H1 (cell line): ENCODE data around the gene CALM1. TPM values are rescaled to one million over a fixed set of nuclear protein-coding genes. Genes with fewer than 3 reads are reported as not detected.

Experiments
- CTCF ChIA-PET: fragments of 300-600 bp; sonication (Branson Sonifier 250); formaldehyde crosslinking; loops from one replicate; lab custom pipeline; 2021; ENCODE audit not compliant: partially characterized antibody; lab: Charles Lee
- POLR2A ChIA-PET: fragments of 300-600 bp; sonication (Branson Sonifier 250); formaldehyde crosslinking; loops from one replicate; lab custom pipeline; 2021; ENCODE audit warnings: inconsistent platforms; ENCODE audit not compliant: partially characterized antibody; lab: Charles Lee
- DNase-seq, 2 experiments: peaks; one replicate each; pipeline versions ENCODE4 v3.0.0 to v3.0.0-alpha.2; 2010 to 2022; ENCODE audit warnings: low spot score in 2 of 2, low read depth in 1 of 2, mixed read lengths in 1 of 2
- FAIRE-seq: peaks from 2 replicates; lab custom pipeline; 2011; peaks lifted over from hg19 to GRCh38; lab: Jason Lieb, UNC
- H2AFZ ChIP-seq: 2 replicates; pipeline ENCODE4 v1.8.1; 2012; ENCODE audit warnings: low read length, inconsistent platforms
- H2AK5ac ChIP-seq: 2 replicates; pipeline ENCODE4 v1.6.1; 2013; ENCODE audit warnings: low read depth, low read length
- H2BK120ac ChIP-seq: replicated peaks from 2 replicates; pipeline ENCODE3; 2013; ENCODE audit warnings: low read depth, low read length, inconsistent platforms
- H2BK12ac ChIP-seq: 2 replicates; pipeline ENCODE4 v1.6.1; 2013; ENCODE audit warnings: low read depth, low read length
- H2BK15ac ChIP-seq: 2 replicates; pipeline ENCODE4 v1.6.1; 2013; ENCODE audit warnings: low read length
- H2BK20ac ChIP-seq: 2 replicates; pipeline ENCODE4 v1.6.1; 2013; ENCODE audit warnings: low read length
- H2BK5ac ChIP-seq: 2 replicates; pipeline ENCODE4 v1.6.1; 2013; ENCODE audit warnings: low read depth, low read length
- H3K14ac ChIP-seq: 2 replicates; pipeline ENCODE4 v1.6.1; 2013; ENCODE audit warnings: inconsistent platforms; ENCODE audit not compliant: insufficient read length
- H3K18ac ChIP-seq: 2 replicates; pipeline ENCODE4 v1.6.1; 2013; ENCODE audit warnings: low read length; ENCODE audit errors: extremely low read depth
- H3K23ac ChIP-seq: 2 replicates; pipeline ENCODE4 v1.6.1; 2013; ENCODE audit warnings: inconsistent platforms; ENCODE audit not compliant: insufficient read length
- H3K23me2 ChIP-seq: 2 replicates; pipeline ENCODE4 v1.6.1; 2013; ENCODE audit warnings: low read depth, low read length
- H3K27ac ChIP-seq: 2 replicates; pipeline ENCODE4 v1.6.1; 2011; ENCODE audit warnings: low read depth, low read length, inconsistent platforms
- H3K27me3 ChIP-seq, 4 experiments: replicated peaks in 1 of 4; 1 replicate in 1 of 4; 2 replicates in 3 of 4; pipeline versions ENCODE4 v1.6.1 to v1.8.1; 2011 to 2013; ENCODE audit warnings: low read length in 3 of 4, mild to moderate bottlenecking in 3 of 4, inconsistent platforms in 2 of 4, mixed read lengths in 2 of 4, moderate library complexity in 1 of 4; ENCODE audit not compliant: control insufficient read depth in 3 of 4, insufficient read depth in 3 of 4; ENCODE audit errors: extremely low read depth in 1 of 4
- H3K36me3 ChIP-seq, 4 experiments: 2 replicates each; pipeline versions ENCODE4 v1.6.1 to v1.8.1; 2011 to 2013; ENCODE audit warnings: mild to moderate bottlenecking in 4 of 4, low read length in 3 of 4, moderate library complexity in 2 of 4, control low read depth in 1 of 4, inconsistent platforms in 1 of 4; ENCODE audit not compliant: insufficient read depth in 4 of 4, control insufficient read depth in 2 of 4
- H3K4ac ChIP-seq: replicated peaks from 2 replicates; pipeline ENCODE3; 2013; ENCODE audit warnings: low read length, low read depth, mixed read lengths, inconsistent platforms; ENCODE audit not compliant: insufficient read length
- H3K4me1 ChIP-seq, 4 experiments: replicated peaks in 1 of 4; 1 replicate in 1 of 4; 2 replicates in 3 of 4; pipeline versions ENCODE4 v1.6.1 to v1.8.1; 2011 to 2013; ENCODE audit warnings: low read length in 3 of 4, inconsistent platforms in 2 of 4, mixed read lengths in 1 of 4; ENCODE audit not compliant: insufficient read depth in 4 of 4, control insufficient read depth in 3 of 4
- H3K4me2 ChIP-seq, 2 experiments: 2 replicates each; pipeline versions ENCODE4 v1.6.1 to v1.8.1; 2011 to 2013; ENCODE audit warnings: low read depth in 2 of 2, low read length in 2 of 2, control low read depth in 1 of 2, inconsistent platforms in 1 of 2, mild to moderate bottlenecking in 1 of 2; ENCODE audit not compliant: insufficient read depth in 1 of 2
- H3K4me3 ChIP-seq, 4 experiments: fragments of 200-600, 300-600 bp in 1 of 4; sonication (generic), shearing (Covaris generic), sonication (Bioruptor Twin) in 1 of 4; 2 replicates each; pipeline versions ENCODE4 v1.5.1 to v1.8.1; 2011 to 2016; ENCODE audit warnings: low read length in 4 of 4, low read depth in 3 of 4, control low read depth in 2 of 4, inconsistent platforms in 2 of 4, mild to moderate bottlenecking in 2 of 4, mixed read lengths in 1 of 4, moderate library complexity in 1 of 4; ENCODE audit not compliant: insufficient read depth in 2 of 4; ENCODE audit errors: extremely low read depth in 1 of 4
- H3K56ac ChIP-seq: replicated peaks from 2 replicates; pipeline ENCODE3; 2013; ENCODE audit warnings: low read depth, mild to moderate bottlenecking, mixed read lengths, low read length, inconsistent platforms; ENCODE audit not compliant: insufficient read length
- H3K79me1 ChIP-seq: 2 replicates; pipeline ENCODE4 v1.6.1; 2013; ENCODE audit warnings: low read depth, low read length, control low read depth
- H3K79me2 ChIP-seq, 2 experiments: 2 replicates each; pipeline versions ENCODE4 v1.6.1 to v1.8.1; 2012 to 2013; ENCODE audit warnings: low read length in 2 of 2, mild to moderate bottlenecking in 2 of 2, inconsistent platforms in 1 of 2; ENCODE audit not compliant: insufficient read depth in 2 of 2, control insufficient read depth in 1 of 2
- H3K9ac ChIP-seq, 4 experiments: replicated peaks in 1 of 4; 1 replicate in 1 of 4; 2 replicates in 3 of 4; pipeline versions ENCODE4 v1.6.1 to v1.8.1; 2011 to 2013; ENCODE audit warnings: low read depth in 3 of 4, low read length in 3 of 4, control low read depth in 2 of 4, mild to moderate bottlenecking in 2 of 4, moderate library complexity in 2 of 4, inconsistent platforms in 1 of 4; ENCODE audit errors: extremely low read depth in 1 of 4
- H3K9me3 ChIP-seq, 2 experiments: 2 replicates each; pipeline versions ENCODE4 v1.6.1 to v1.8.1; 2012 to 2013; ENCODE audit warnings: mild to moderate bottlenecking in 2 of 2, moderate library complexity in 2 of 2, control low read depth in 1 of 2, inconsistent platforms in 1 of 2, low read depth in 1 of 2, low read length in 1 of 2, mixed read lengths in 1 of 2; ENCODE audit not compliant: insufficient read depth in 2 of 2
- H4K20me1 ChIP-seq, 2 experiments: replicated peaks in 1 of 2; 2 replicates each; pipeline versions ENCODE3 to v1.8.1; 2011 to 2013; ENCODE audit warnings: inconsistent platforms in 2 of 2, low read length in 2 of 2, mild to moderate bottlenecking in 1 of 2; ENCODE audit not compliant: insufficient read depth in 2 of 2, control insufficient read depth in 1 of 2
- H4K5ac ChIP-seq: 2 replicates; pipeline ENCODE4 v1.6.1; 2013; ENCODE audit warnings: low read length, low read depth, mixed read lengths, inconsistent platforms; ENCODE audit not compliant: insufficient read length
- H4K8ac ChIP-seq: 2 replicates; pipeline ENCODE4 v1.8.0; 2013; ENCODE audit warnings: mild to moderate bottlenecking, moderate library complexity, low read length, inconsistent platforms; ENCODE audit not compliant: insufficient read depth; ENCODE audit errors: extremely low read depth
- H4K91ac ChIP-seq: replicated peaks from 2 replicates; pipeline ENCODE3; 2013; ENCODE audit warnings: low read length, mixed read lengths, inconsistent platforms; ENCODE audit not compliant: insufficient read length
- ASH2L ChIP-seq: fragments of 200-600, 300-600 bp; sonication (generic); IDR thresholded peaks from one replicate; pipeline ENCODE4 v1.7.1; 2017; ENCODE audit warnings: low read length
- CEBPB ChIP-seq: IDR thresholded peaks from 2 replicates; pipeline ENCODE4 v1.6.1; 2012; ENCODE audit warnings: low read depth, low read length
- GTF2F1 ChIP-seq: IDR thresholded peaks from 2 replicates; pipeline ENCODE4 v1.6.1; 2012; ENCODE audit warnings: low read depth, low read length, improper control_type of control experiment, borderline replicate concordance
- KDM1A ChIP-seq: fragments of 200-600, 300-600 bp; sonication (generic); IDR thresholded peaks from 2 replicates; pipeline ENCODE4 v1.7.1; 2016; ENCODE audit warnings: mild to moderate bottlenecking, low read length, borderline replicate concordance
- SAP30 ChIP-seq: fragments of 300-600 bp; sonication (generic); IDR thresholded peaks from 2 replicates; pipeline ENCODE4 v1.7.1; 2012; ENCODE audit warnings: low read length, moderate library complexity, mild to moderate bottlenecking, inconsistent platforms; ENCODE audit not compliant: insufficient read depth, insufficient replicate concordance
- SIRT6 ChIP-seq: IDR thresholded peaks from one replicate; pipeline ENCODE4 v1.7.1; 2012; ENCODE audit warnings: low read length, inconsistent platforms
- SUZ12 ChIP-seq: fragments of 200-600 bp; sonication (generic); IDR thresholded peaks from 2 replicates; pipeline ENCODE4 v1.6.1; 2012; ENCODE audit warnings: mild to moderate bottlenecking, inconsistent platforms, low read length, moderate library complexity, mixed read lengths
- TAF1 ChIP-seq: IDR thresholded peaks from 2 replicates; pipeline ENCODE4 v1.6.1; 2011; ENCODE audit warnings: mild to moderate bottlenecking, low read depth, low read length
- WGBS, 2 experiments: shearing (Covaris generic) in 1 of 2; methylation state at CpG; one replicate each; pipeline versions ENCODE4 v1.1.6 to v1.1.7; 2013 to 2015; ENCODE audit warnings: low lambda C conversion rate in 2 of 2, mixed read lengths in 2 of 2, inconsistent platforms in 1 of 2, low coverage in 1 of 2, missing lambda C conversion rate in 1 of 2; ENCODE audit not compliant: insufficient replicate concordance in 2 of 2, insufficient coverage in 1 of 2, insufficient read length in 1 of 2; ENCODE audit errors: extremely low coverage in 1 of 2, missing lambda C conversion rate in 1 of 2; 5-methylcytosine and 5-hydroxymethylcytosine counted together
- polyA plus RNA-seq, 7 experiments: library from polyadenylated mRNA; depleted of rRNA in 3 of 7; stranded (reverse) in 5 of 7; unstranded in 2 of 7; fragments of >200 nt in 5 of 7; fragments of 200-250 nt in 2 of 7; gene quantifications; 1 replicate in 5 of 7; 2 replicates in 1 of 7; 4 replicates in 1 of 7; pipeline versions ENCODE4 v1.2.1 to v1.2.3, GENCODE V29; 2011 to 2013; ENCODE audit warnings: missing spikeins in 2 of 7, mixed read lengths in 2 of 7
- total RNA-seq: library from RNA; stranded (reverse); fragmentation: NEBNext Ultra II Directional; extraction: Animal tissue kit (Norgen Biotek cat#: 25700); gene quantifications from 2 replicates; pipeline ENCODE4 v1.2.1, GENCODE V29; 2021

Gene CALM1
- total and polyA plus RNA-seq, 2 of the 8 experiments (the other 6 are each of a cell fraction or from before 2014, with no cell fraction given), result 285 to 422 TPM

DNA sequence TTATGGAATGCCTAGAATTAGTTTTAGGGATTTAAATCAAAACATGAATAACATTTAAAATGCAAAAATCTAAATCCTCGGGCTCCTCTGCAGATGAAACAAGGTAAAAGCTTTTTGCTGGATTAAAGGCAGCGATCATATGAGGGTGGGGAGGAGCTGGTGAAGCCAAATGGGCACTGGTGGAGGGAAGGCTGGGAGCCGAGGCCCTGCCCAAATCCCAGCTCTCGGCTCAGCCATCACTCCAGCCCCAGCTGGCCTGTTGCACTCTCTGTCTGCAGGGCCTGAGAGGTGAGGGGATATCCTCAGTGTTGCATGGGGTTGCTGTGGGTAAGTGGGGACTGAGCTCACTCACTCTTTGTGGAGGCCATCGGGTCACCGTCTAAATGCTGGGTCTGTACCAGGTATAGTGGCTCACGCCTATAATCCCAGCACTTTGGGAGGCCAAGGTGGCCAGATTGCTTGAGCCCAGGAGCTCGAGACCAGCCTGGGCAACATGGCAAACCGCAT, 28.6 kb downstream of the CALM1 start:
- TF ChIP-seq KDM1A (no peak), CEBPB (no peak), ASH2L (no peak), SUZ12 (no peak), TAF1 (no peak), SIRT6 (no peak), GTF2F1 (no peak), SAP30 (no peak)
- H2AFZ ChIP-seq, result no peak overlapping the region
- no peaks in the 10 kb centered on the region for H3K36me3 ChIP-seq
- no peak overlapping the region for H2BK5ac ChIP-seq
- no peak overlapping the region for H3K27ac ChIP-seq
- no peak overlapping the region; the same call in 1 of the 2 replicates for H2BK12ac ChIP-seq
- no peak overlapping the region for H3K23ac ChIP-seq
- H3K23me2 ChIP-seq, result no peaks in the 10 kb centered on the region
- no peak overlapping the region for H3K4me2 ChIP-seq
- no peak overlapping the region for H3K56ac ChIP-seq
- no peak overlapping the region for H4K8ac ChIP-seq
- H3K9ac ChIP-seq, result no peak overlapping the region
- FAIRE-seq, result no peak
- H3K18ac ChIP-seq, result no peak overlapping the region
- no peak for DNase-seq
- no peak overlapping the region for H3K14ac ChIP-seq
- H3K27me3 ChIP-seq, result no peaks in the 10 kb centered on the region
- H4K91ac ChIP-seq, result no peak overlapping the region
- peaks cover 0 to 13% (median 3%) of the 10 kb centered on the region in 4 experiments; a peak in 5 of 7 replicates for H3K4me1 ChIP-seq
- H4K5ac ChIP-seq, result no peak overlapping the region
- no peaks in the 10 kb centered on the region; a peak in 1 of 4 replicates for H3K9me3 ChIP-seq
- H2BK120ac ChIP-seq, result no peak overlapping the region
- H2AK5ac ChIP-seq, result no peak overlapping the region
- no peak overlapping the region for H3K4me3 ChIP-seq
- no peaks in the 10 kb centered on the region for H3K79me1 ChIP-seq
- WGBS, 2 experiments, result 83% methylated on average over 9 of the region's 9 CpGs; no CpG with 5 or more reads in 1 of the 2 experiments
- CTCF ChIA-PET, result interaction anchor here (0.7 to 1.5 kb wide), 4 partner anchors 13 to 1674 kb away, joined by 3 to 5 read pairs (median 4); no protein-coding TSS in a partner anchor
- no peak overlapping the region for H2BK15ac ChIP-seq
- no peak overlapping the region for H2BK20ac ChIP-seq
- POLR2A ChIA-PET, result interaction anchor here (1.0 to 1.3 kb wide), 3 partner anchors 19 to 85 kb away, joined by 3 to 4 read pairs (median 3); partner anchors contain the start of gene CALM1
- H4K20me1 ChIP-seq, result no peaks in the 10 kb centered on the region
- no peaks in the 10 kb centered on the region for H3K79me2 ChIP-seq
- H3K4ac ChIP-seq, result no peak overlapping the region
